WERI-Rb-1 (cell line): Measurements from ENCODE around the gene RUNX2.
A peak's percentile ranks its signal among the peaks of the same experiment; 100 is the strongest.

Source experiments
- DNase-seq: peaks from one replicate; pipeline ENCODE4 v3.0.0-alpha.2; 2020
- H3K27ac ChIP-seq: fragments of 250-450 bp; sonication (Bioruptor Pico); 2 replicates; pipeline ENCODE4 v1.5.1; 2020; ENCODE audit warnings: mild to moderate bottlenecking, moderate library complexity
- H3K27me3 ChIP-seq: fragments of 250-450 bp; sonication (Bioruptor Pico); 2 replicates; pipeline ENCODE4 v1.5.1; 2021; ENCODE audit warnings: mild to moderate bottlenecking, low read depth, moderate library complexity; ENCODE audit not compliant: insufficient read depth, severe bottlenecking
- H3K36me3 ChIP-seq: fragments of 250-450 bp; sonication (Bioruptor Pico); 2 replicates; pipeline ENCODE4 v1.5.1; 2020; ENCODE audit warnings: mild to moderate bottlenecking, moderate library complexity
- H3K4me3 ChIP-seq: 2 replicates; pipeline ENCODE4 v1.5.1; 2011; ENCODE audit warnings: low read depth, mild to moderate bottlenecking, control low read depth, low read length
- H3K9me3 ChIP-seq: fragments of 250-450 bp; sonication (Bioruptor Pico); 2 replicates; pipeline ENCODE4 v1.5.1; 2021; ENCODE audit warnings: mild to moderate bottlenecking, moderate library complexity; ENCODE audit not compliant: severe bottlenecking
- TF ChIP-seq, protein P1 (sequence below): IDR thresholded peaks from 2 replicates; pipeline ENCODE4 v1.5.1; 2011; ENCODE audit warnings: low read depth, mild to moderate bottlenecking, control low read depth, inconsistent platforms, low read length

The RUNX2 gene

DNA sequence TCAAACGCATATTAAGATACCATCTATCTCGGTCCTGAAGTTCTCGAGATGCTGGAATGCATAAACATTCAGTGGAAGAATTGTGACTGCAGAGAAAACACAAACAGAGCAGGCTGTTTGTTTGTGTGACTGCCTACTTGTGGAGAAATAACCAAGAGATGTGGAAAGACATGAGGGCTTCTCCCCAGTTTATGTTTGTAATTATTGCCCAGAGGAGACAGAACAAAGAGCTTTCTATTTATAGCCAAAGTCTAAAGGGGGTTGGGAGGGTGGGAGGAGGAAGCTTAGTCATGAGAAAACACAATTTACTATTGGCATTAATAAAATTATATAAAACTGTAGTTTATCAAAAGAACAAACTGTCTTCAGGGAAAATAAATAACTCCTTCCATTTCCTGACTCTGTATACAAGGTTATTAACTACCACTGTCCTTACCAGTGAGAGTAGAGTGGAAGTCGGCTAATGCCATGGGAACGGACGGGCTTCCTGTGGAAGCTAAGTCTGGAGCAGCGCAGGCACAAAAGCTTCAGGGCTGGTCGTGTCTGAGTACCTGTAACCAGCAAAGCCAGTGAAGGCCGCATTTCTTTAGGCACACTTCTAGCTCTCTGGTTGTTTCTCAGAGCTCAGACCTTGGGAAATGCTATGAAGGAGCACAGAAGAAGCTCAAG, 249.8 kb downstream of the RUNX2 start:
- no peak for DNase-seq
- H3K4me3 ChIP-seq = no peak overlapping the region
- no peaks in the 10 kb centered on the region for H3K36me3 ChIP-seq
- H3K27me3 ChIP-seq = no peaks in the 10 kb centered on the region
- no peak overlapping the region for H3K27ac ChIP-seq
- no peaks in the 10 kb centered on the region for H3K9me3 ChIP-seq
- TF ChIP-seq, protein P1, sequence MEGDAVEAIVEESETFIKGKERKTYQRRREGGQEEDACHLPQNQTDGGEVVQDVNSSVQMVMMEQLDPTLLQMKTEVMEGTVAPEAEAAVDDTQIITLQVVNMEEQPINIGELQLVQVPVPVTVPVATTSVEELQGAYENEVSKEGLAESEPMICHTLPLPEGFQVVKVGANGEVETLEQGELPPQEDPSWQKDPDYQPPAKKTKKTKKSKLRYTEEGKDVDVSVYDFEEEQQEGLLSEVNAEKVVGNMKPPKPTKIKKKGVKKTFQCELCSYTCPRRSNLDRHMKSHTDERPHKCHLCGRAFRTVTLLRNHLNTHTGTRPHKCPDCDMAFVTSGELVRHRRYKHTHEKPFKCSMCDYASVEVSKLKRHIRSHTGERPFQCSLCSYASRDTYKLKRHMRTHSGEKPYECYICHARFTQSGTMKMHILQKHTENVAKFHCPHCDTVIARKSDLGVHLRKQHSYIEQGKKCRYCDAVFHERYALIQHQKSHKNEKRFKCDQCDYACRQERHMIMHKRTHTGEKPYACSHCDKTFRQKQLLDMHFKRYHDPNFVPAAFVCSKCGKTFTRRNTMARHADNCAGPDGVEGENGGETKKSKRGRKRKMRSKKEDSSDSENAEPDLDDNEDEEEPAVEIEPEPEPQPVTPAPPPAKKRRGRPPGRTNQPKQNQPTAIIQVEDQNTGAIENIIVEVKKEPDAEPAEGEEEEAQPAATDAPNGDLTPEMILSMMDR = no peak

DNA sequence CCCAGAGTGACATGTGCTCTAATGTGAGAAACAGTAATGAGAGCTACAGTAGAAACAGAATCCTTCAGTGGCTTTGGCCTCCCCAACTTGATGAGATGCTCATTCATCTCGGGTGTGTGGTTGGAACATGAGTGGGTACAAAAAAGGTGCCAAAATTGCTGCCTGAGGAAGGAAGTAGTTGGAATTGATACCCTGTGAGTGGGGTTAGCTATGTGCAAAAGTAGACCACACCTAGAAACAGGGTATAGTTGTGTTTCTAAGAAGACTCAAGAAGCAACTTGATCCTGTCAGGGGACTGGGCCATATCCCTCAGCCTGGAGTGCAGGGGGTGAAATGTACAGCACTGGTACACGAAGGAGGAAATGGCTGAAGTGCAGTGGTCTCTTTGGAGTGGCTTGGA, 256.0 kb downstream of the RUNX2 start:
- Histone ChIP-seq H3K9me3 (no peaks in the 10 kb centered on the region), H3K27me3 (no peaks in the 10 kb centered on the region), H3K36me3 (no peaks in the 10 kb centered on the region), H3K27ac (no peak overlapping the region), H3K4me3 (no peak overlapping the region)
- TF ChIP-seq, protein P1 = no peak
- DNase-seq = no peak

DNA sequence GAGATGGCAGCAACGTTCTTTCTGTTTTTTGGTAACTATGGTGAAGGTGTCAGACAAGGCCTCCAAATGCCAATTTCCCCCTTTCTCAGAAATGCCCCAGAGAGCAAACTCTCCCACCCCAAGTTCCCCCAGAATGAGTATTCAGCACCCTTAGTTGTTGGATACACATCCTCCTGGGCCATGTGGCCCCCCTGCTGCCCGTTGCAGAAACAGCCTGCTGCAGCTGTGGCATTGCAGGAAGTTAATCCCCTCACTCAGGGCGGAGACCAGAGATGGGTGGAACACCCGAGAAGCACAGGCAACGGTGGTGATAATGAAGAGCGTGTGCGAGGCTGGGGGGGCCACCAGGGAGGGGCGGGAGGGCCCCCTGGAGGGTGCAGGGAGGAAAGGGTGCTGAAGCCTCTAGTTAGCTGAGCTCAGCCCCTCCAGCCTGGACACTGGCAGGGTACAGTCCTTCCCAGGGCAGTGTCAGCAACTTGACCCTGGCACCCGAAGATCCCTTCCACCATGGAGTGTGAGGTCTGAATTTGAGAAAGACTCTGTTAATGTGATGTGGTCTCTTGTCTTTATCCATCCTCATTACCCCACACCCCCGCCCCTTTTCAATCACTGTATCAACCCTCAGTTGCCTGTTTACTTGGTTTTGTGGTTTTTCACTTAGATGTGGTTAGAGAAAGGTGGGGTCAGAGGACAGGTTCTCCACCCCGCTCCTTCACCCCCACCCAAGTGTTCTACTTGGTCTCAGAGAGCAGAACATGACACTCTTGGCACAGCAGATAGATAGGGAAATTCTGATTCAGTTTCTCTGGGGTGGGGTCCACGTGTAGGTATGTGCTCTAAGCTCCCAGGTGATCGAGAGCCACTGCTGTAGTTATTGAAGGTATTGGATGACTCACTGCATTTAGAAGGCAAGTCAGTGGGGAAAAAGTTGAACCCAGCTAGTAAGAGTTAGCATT, 258.4 kb downstream of the RUNX2 start:
- H3K36me3 ChIP-seq = no peaks in the 10 kb centered on the region
- no peaks in the 10 kb centered on the region for H3K9me3 ChIP-seq
- H3K27ac ChIP-seq = no peak overlapping the region
- TF ChIP-seq, protein P1 = peak; percentile 18; the same call in 1 of the 2 replicates
- no peak overlapping the region for H3K4me3 ChIP-seq
- H3K27me3 ChIP-seq = no peaks in the 10 kb centered on the region
- peak; percentile 71 for DNase-seq

DNA sequence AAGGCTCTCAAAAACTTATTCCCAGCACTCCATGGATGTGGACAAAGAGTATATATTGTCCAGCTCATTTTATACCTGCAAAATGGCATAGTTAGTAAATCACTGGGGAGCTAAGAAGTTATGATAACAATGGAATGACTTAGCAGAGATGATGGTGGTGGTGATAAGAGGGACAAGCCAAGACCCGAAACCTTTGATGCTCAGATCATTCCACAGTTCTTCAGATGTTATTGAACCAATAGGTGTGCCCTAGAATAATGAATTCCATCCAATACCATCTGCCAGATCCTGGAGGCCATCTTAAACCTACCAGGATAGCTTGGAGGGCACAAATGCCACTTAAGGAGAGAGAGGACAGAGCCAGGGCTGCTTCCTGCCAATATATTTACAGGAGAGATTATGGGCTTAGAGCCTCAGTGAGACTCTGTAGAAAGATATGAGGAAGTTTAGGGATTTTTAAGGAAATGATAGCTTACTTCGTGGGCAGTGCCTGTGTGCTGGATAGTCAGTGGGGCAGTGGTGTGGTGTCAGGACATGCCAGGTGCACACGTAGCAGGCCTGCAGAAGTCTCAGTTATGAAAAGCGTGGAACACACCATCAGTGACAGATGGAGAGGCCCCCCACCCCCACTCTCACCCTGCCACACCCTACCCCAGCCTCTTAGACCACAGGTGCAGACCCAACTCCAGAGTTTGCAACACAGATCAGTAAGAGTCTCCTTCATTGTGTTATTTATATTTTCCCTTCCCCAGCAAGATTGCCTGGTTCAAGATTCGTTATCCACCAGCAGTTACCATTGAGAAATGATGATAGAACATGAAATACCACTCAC, 259.3 kb downstream of the RUNX2 start:
- Histone ChIP-seq H3K4me3 (no peak overlapping the region), H3K27ac (no peak overlapping the region; the same call in 1 of the 2 replicates), H3K36me3 (no peaks in the 10 kb centered on the region), H3K9me3 (no peaks in the 10 kb centered on the region), H3K27me3 (no peaks in the 10 kb centered on the region)
- TF ChIP-seq, protein P1 = no peak
- no peak for DNase-seq

DNA sequence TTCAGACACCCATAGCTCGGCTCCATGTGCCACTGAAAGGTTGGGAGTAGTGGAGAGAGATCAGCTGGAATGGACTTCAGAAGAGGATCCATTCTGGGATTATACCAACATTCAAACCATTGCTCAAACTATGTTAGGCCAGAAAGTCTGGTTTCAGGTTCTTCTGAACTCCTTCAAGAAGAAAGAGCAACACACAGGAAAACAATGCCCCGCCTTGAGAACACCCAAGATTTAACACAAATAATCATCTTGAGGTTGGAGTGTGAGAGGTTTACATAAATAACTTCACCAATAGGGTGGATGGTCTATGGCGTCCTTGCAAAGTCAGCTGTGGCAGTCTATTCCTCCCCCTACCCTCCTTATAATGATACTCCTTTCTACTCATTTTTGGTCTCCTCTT, 261.2 kb downstream of the RUNX2 start:
- no peaks in the 10 kb centered on the region for H3K36me3 ChIP-seq
- no peak overlapping the region for H3K27ac ChIP-seq
- DNase-seq = no peak
- no peaks in the 10 kb centered on the region for H3K9me3 ChIP-seq
- H3K27me3 ChIP-seq = no peaks in the 10 kb centered on the region
- no peak overlapping the region for H3K4me3 ChIP-seq
- TF ChIP-seq, protein P1 = no peak
